Activated naive CD8-positive, alpha-beta T cell treated with anti-CD3 and anti-CD28 coated beads, Interleukin-2, amount 50 U/mL, for 24 hours (primary cell): ENCODE results near the gene SLC24A3.
A peak's percentile ranks its signal among the peaks of the same experiment; 100 is the strongest.
"Not testable (repeated sequence)": the region's sequence is repeated elsewhere in the genome, so short reads cannot be mapped to it uniquely, and the experiment has no call there.

Source experiments
- ATAC-seq: fragments of 150-1000 bp; cut with Tn5 transposase; one replicate; pipeline ENCODE4 v1.10.0; 2021
- DNase-seq: peaks from one replicate; pipeline ENCODE4 v3.0.0; 2021
- H3K27ac Mint-ChIP-seq: one replicate; pipeline ENCODE4 v1.8.0; 2021; ENCODE audit warnings: mild to moderate bottlenecking, mixed read lengths
- H3K27me3 Mint-ChIP-seq: one replicate; pipeline ENCODE4 v1.8.0; 2021; ENCODE audit warnings: mixed read lengths
- H3K36me3 Mint-ChIP-seq: one replicate; pipeline ENCODE4 v1.8.0; 2021; ENCODE audit warnings: low read depth, mixed read lengths
- H3K4me1 Mint-ChIP-seq: one replicate; pipeline ENCODE4 v1.8.0; 2021; ENCODE audit warnings: mixed read lengths
- H3K4me3 Mint-ChIP-seq: one replicate; pipeline ENCODE4 v1.8.0; 2021; ENCODE audit warnings: mild to moderate bottlenecking, moderate library complexity, mixed read lengths
- H3K9me3 Mint-ChIP-seq: one replicate; pipeline ENCODE4 v1.8.0; 2021; ENCODE audit warnings: mixed read lengths

The SLC24A3 gene

GRCh38 chr20:19626896-19627295 lies 414.5 kb downstream of the SLC24A3 start:
- Mint-ChIP-seq H3K27me3 (peaks cover 9% of the 10 kb centered on the region), H3K27ac (no peak overlapping the region), H3K4me3 (no peak overlapping the region), H3K36me3 (no peaks in the 10 kb centered on the region), H3K9me3 (peaks cover 7% of the 10 kb centered on the region), H3K4me1 (no peaks in the 10 kb centered on the region)
- DNase-seq (no peak), ATAC-seq (no peak)

- ATAC-seq (peak; percentile 36), DNase-seq (peak; percentile 55)
- H3K36me3 Mint-ChIP-seq, result no peaks in the 10 kb centered on the region
- H3K27me3 Mint-ChIP-seq, result peaks cover 6% of the 10 kb centered on the region
- peaks cover 6% of the 10 kb centered on the region for H3K9me3 Mint-ChIP-seq
- H3K4me1 Mint-ChIP-seq, result no peaks in the 10 kb centered on the region
- no peak overlapping the region for H3K4me3 Mint-ChIP-seq
- H3K27ac Mint-ChIP-seq, result no peak overlapping the region
Observed at GRCh38 chr20:19628570-19629134, 416.2 kb downstream of the SLC24A3 start.

GRCh38 chr20:19631410-19631809 lies 419.0 kb downstream of the SLC24A3 start:
- no peaks in the 10 kb centered on the region for H3K4me1 Mint-ChIP-seq
- no peaks in the 10 kb centered on the region for H3K36me3 Mint-ChIP-seq
- ATAC-seq (no peak), DNase-seq (no peak)
- no peak overlapping the region for H3K4me3 Mint-ChIP-seq
- H3K27ac Mint-ChIP-seq, result no peak overlapping the region
- peaks cover 6% of the 10 kb centered on the region for H3K27me3 Mint-ChIP-seq
- peaks cover 3% of the 10 kb centered on the region for H3K9me3 Mint-ChIP-seq

- H3K9me3 Mint-ChIP-seq, result peaks cover 3% of the 10 kb centered on the region
- H3K36me3 Mint-ChIP-seq, result no peaks in the 10 kb centered on the region
- no peak overlapping the region for H3K4me3 Mint-ChIP-seq
- H3K27ac Mint-ChIP-seq, result no peak overlapping the region
- H3K27me3 Mint-ChIP-seq, result no peaks in the 10 kb centered on the region
- DNase-seq, result no peak
- no peaks in the 10 kb centered on the region for H3K4me1 Mint-ChIP-seq
- no peak for ATAC-seq
Observed at GRCh38 chr20:19633985-19634384, 421.5 kb downstream of the SLC24A3 start.

GRCh38 chr20:19639471-19640045 lies 427.1 kb downstream of the SLC24A3 start:
- not testable (repeated sequence) for H3K4me3 Mint-ChIP-seq, H3K27ac Mint-ChIP-seq, DNase-seq, H3K4me1 Mint-ChIP-seq, ATAC-seq, H3K27me3 Mint-ChIP-seq, H3K9me3 Mint-ChIP-seq, H3K36me3 Mint-ChIP-seq

GRCh38 chr20:19642860-19643259 lies 430.4 kb downstream of the SLC24A3 start:
- H3K27me3 Mint-ChIP-seq, result no peaks in the 10 kb centered on the region
- no peaks in the 10 kb centered on the region for H3K4me1 Mint-ChIP-seq
- DNase-seq, result no peak
- H3K36me3 Mint-ChIP-seq, result no peaks in the 10 kb centered on the region
- H3K27ac Mint-ChIP-seq, result no peak overlapping the region
- no peak overlapping the region for H3K4me3 Mint-ChIP-seq
- no peak for ATAC-seq
- no peaks in the 10 kb centered on the region for H3K9me3 Mint-ChIP-seq

- Mint-ChIP-seq H3K36me3 (no peaks in the 10 kb centered on the region), H3K27me3 (no peaks in the 10 kb centered on the region), H3K27ac (no peak overlapping the region), H3K4me3 (no peak overlapping the region), H3K9me3 (no peaks in the 10 kb centered on the region), H3K4me1 (no peaks in the 10 kb centered on the region)
- ATAC-seq, result no peak
- DNase-seq, result no peak
Observed at GRCh38 chr20:19644085-19644484, 431.6 kb downstream of the SLC24A3 start.

GRCh38 chr20:19646963-19647362 lies 434.5 kb downstream of the SLC24A3 start:
- Mint-ChIP-seq H3K9me3 (peaks cover 2% of the 10 kb centered on the region), H3K27me3 (no peaks in the 10 kb centered on the region), H3K27ac (no peak overlapping the region), H3K4me1 (no peaks in the 10 kb centered on the region), H3K4me3 (no peak overlapping the region), H3K36me3 (no peaks in the 10 kb centered on the region)
- ATAC-seq (no peak), DNase-seq (no peak)

- Mint-ChIP-seq H3K4me1 (no peaks in the 10 kb centered on the region), H3K4me3 (no peak overlapping the region), H3K36me3 (no peaks in the 10 kb centered on the region), H3K27ac (no peak overlapping the region), H3K9me3 (peaks cover 5% of the 10 kb centered on the region), H3K27me3 (no peaks in the 10 kb centered on the region)
- ATAC-seq (no peak), DNase-seq (no peak)
Observed at GRCh38 chr20:19648024-19648423, 435.6 kb downstream of the SLC24A3 start.

- ATAC-seq (no peak), DNase-seq (no peak)
- Mint-ChIP-seq H3K36me3 (no peaks in the 10 kb centered on the region), H3K9me3 (peaks cover 5% of the 10 kb centered on the region), H3K27me3 (no peaks in the 10 kb centered on the region), H3K27ac (no peak overlapping the region), H3K4me1 (no peaks in the 10 kb centered on the region), H3K4me3 (no peak overlapping the region)
Observed at GRCh38 chr20:19649041-19649440, 436.6 kb downstream of the SLC24A3 start.

- H3K36me3 Mint-ChIP-seq, result no peaks in the 10 kb centered on the region
- ATAC-seq, result no peak
- H3K4me3 Mint-ChIP-seq, result no peak overlapping the region
Observed at GRCh38 chr20:19652591-19653026, 440.2 kb downstream of the SLC24A3 start.

GRCh38 chr20:19653327-19653726 lies 440.9 kb downstream of the SLC24A3 start:
- peaks cover 3% of the 10 kb centered on the region for H3K4me1 Mint-ChIP-seq
- H3K9me3 Mint-ChIP-seq, result peaks cover 5% of the 10 kb centered on the region
- no peak overlapping the region for H3K27ac Mint-ChIP-seq
- no peaks in the 10 kb centered on the region for H3K36me3 Mint-ChIP-seq
- no peak overlapping the region for H3K4me3 Mint-ChIP-seq
- DNase-seq (no peak), ATAC-seq (no peak)
- H3K27me3 Mint-ChIP-seq, result peaks cover 9% of the 10 kb centered on the region

More at GRCh38 chr20:19652591-19653026, 440.2 kb downstream of the SLC24A3 start:
- Mint-ChIP-seq H3K4me1 (no peaks in the 10 kb centered on the region), H3K9me3 (peaks cover 5% of the 10 kb centered on the region), H3K27me3 (peaks cover 4% of the 10 kb centered on the region), H3K27ac (no peak overlapping the region)
- no peak for DNase-seq

GRCh38 chr20:19654921-19655320 lies 442.5 kb downstream of the SLC24A3 start:
- ATAC-seq (no peak), DNase-seq (no peak)
- H3K9me3 Mint-ChIP-seq, result peaks cover 5% of the 10 kb centered on the region
- no peak overlapping the region for H3K27ac Mint-ChIP-seq
- peaks cover 6% of the 10 kb centered on the region for H3K4me1 Mint-ChIP-seq
- no peaks in the 10 kb centered on the region for H3K36me3 Mint-ChIP-seq
- H3K4me3 Mint-ChIP-seq, result no peak overlapping the region
- peaks cover 10% of the 10 kb centered on the region for H3K27me3 Mint-ChIP-seq

GRCh38 chr20:19658137-19658536 lies 445.7 kb downstream of the SLC24A3 start:
- Mint-ChIP-seq H3K9me3 (no peaks in the 10 kb centered on the region), H3K36me3 (no peaks in the 10 kb centered on the region), H3K4me1 (peaks cover 6% of the 10 kb centered on the region), H3K27me3 (peaks cover 21% of the 10 kb centered on the region), H3K27ac (no peak overlapping the region), H3K4me3 (no peak overlapping the region)
- ATAC-seq (no peak), DNase-seq (peak; percentile 5)

- Mint-ChIP-seq H3K27ac (no peak overlapping the region), H3K4me1 (peaks cover 6% of the 10 kb centered on the region), H3K27me3 (peaks cover 24% of the 10 kb centered on the region), H3K4me3 (no peak overlapping the region), H3K9me3 (no peaks in the 10 kb centered on the region), H3K36me3 (no peaks in the 10 kb centered on the region)
- ATAC-seq, result no peak
- no peak for DNase-seq
Observed at GRCh38 chr20:19659448-19659847, 447.0 kb downstream of the SLC24A3 start.
